K562 (cell line): ENCODE data around the gene PCID2.

Experiments
- BMI1 ChIP-seq: fragments of 150-350 bp; IDR thresholded peaks from 2 replicates; pipeline ENCODE4 v1.6.1; 2014; ENCODE audit warnings: low read length
- LARP7 ChIP-seq: fragments of 450-650 bp; IDR thresholded peaks from 2 replicates; pipeline ENCODE4 v1.6.1; 2016
- MXI1 ChIP-seq: IDR thresholded peaks from 2 replicates; pipeline ENCODE4 v1.6.1; 2011; ENCODE audit warnings: low read depth, mild to moderate bottlenecking, improper control_type of control experiment, low read length
- NKRF ChIP-seq: fragments of 450-650 bp; IDR thresholded peaks from 2 replicates; pipeline ENCODE4 v1.6.1; 2016; ENCODE audit warnings: borderline replicate concordance
- SPI1 ChIP-seq: IDR thresholded peaks from 2 replicates; pipeline ENCODE4 v1.6.1; 2011; ENCODE audit warnings: low read depth, low read length, control low read depth, borderline replicate concordance
- ZBTB1 ChIP-seq: sonication (generic); formaldehyde crosslinking; IDR thresholded peaks from 2 replicates; pipeline ENCODE4 v1.8.1; 2023; ENCODE audit warnings: missing genetic modification reagents, low read depth, mild to moderate bottlenecking, borderline replicate concordance
- TF ChIP-seq, protein P1 (sequence below), 3 experiments: IDR thresholded peaks in 2 of 3; conservative IDR thresholded peaks in 1 of 3; 2 replicates each; pipeline ENCODE4 v1.5.1; 2011 to 2012; ENCODE audit warnings: low read length in 3 of 3, mild to moderate bottlenecking in 3 of 3, control low read depth in 2 of 3, improper control_type of control experiment in 1 of 3, inconsistent platforms in 1 of 3, low read depth in 1 of 3, mixed read lengths in 1 of 3, moderate library complexity in 1 of 3; ENCODE audit not compliant: insufficient read depth in 2 of 3
- TF ChIP-seq, protein P2 (sequence below): sonication (generic); formaldehyde crosslinking; IDR thresholded peaks from 2 replicates; pipeline ENCODE4 v1.8.0; 2022; ENCODE audit warnings: missing genetic modification reagents, mild to moderate bottlenecking, borderline replicate concordance

DNA sequence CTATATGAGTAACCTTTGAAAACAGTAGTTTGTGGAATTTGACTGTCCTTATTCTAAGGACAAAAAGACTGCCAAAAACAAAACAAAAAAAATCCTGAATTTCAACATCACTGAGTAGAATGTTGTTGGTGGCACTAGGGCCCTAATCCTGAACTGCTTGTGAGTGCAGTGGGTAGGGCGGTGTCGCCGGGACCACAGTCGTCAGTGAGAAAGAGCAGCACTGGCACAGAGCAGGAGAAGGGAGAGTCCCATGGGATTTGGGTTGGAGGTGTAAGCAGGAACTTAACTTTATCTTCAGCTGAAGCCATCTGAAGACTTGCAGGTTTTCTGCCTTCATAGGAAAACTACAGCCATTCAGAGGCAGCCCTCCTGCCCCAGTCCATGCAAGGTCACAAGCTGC lies 5.6 kb downstream of the PCID2 start:
- TF ChIP-seq, protein P1, sequence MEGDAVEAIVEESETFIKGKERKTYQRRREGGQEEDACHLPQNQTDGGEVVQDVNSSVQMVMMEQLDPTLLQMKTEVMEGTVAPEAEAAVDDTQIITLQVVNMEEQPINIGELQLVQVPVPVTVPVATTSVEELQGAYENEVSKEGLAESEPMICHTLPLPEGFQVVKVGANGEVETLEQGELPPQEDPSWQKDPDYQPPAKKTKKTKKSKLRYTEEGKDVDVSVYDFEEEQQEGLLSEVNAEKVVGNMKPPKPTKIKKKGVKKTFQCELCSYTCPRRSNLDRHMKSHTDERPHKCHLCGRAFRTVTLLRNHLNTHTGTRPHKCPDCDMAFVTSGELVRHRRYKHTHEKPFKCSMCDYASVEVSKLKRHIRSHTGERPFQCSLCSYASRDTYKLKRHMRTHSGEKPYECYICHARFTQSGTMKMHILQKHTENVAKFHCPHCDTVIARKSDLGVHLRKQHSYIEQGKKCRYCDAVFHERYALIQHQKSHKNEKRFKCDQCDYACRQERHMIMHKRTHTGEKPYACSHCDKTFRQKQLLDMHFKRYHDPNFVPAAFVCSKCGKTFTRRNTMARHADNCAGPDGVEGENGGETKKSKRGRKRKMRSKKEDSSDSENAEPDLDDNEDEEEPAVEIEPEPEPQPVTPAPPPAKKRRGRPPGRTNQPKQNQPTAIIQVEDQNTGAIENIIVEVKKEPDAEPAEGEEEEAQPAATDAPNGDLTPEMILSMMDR (IDR thresholded peaks at IDR 0.05 in 2 of 3, conservative IDR thresholded peaks at IDR 0.05 in 1 of 3; ENCODE audit: insufficient read depth in 2 of 3, low read depth in 1 of 3, low read length in 3 of 3): no peak
- TF ChIP-seq LARP7 (no peak), MXI1 (no peak), ZBTB1 (CRISPR knock-in tag) (no peak), BMI1 (no peak), NKRF (no peak), SPI1 (no peak)
- TF ChIP-seq, protein P2, sequence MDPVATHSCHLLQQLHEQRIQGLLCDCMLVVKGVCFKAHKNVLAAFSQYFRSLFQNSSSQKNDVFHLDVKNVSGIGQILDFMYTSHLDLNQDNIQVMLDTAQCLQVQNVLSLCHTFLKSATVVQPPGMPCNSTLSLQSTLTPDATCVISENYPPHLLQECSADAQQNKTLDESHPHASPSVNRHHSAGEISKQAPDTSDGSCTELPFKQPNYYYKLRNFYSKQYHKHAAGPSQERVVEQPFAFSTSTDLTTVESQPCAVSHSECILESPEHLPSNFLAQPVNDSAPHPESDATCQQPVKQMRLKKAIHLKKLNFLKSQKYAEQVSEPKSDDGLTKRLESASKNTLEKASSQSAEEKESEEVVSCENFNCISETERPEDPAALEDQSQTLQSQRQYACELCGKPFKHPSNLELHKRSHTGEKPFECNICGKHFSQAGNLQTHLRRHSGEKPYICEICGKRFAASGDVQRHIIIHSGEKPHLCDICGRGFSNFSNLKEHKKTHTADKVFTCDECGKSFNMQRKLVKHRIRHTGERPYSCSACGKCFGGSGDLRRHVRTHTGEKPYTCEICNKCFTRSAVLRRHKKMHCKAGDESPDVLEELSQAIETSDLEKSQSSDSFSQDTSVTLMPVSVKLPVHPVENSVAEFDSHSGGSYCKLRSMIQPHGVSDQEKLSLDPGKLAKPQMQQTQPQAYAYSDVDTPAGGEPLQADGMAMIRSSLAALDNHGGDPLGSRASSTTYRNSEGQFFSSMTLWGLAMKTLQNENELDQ (CRISPR knock-in tag): no peak
